Measurements from ENCODE around the gene TWIST1.

Gene TWIST1

GRCh38 chr7:19094598-19095352, 22.7 kb downstream of the TWIST1 start:
- no peak for DNase-seq

DNA sequence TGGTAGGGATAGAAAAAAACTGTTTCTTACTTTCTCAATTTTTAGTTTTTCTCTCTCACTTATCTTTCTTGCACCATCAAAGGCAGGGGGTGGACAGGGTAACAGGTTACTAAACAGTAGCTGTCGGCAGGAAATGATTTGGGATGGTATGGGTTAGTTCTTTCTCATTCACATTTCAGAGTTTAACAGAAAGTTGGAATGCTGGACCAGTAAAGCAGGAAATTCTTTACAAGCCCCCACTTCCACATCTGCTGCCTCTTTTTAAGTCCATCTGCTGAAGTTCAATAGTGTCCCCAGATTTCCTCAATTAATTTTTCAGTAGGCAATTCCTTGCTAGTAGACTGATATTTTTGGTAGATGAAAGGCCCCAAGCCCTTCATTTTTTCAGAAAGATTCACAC, 23.3 kb downstream of the TWIST1 start:
- no peak for DNase-seq

- DNase-seq, result no peak
These were observed 25.8 kb downstream of the TWIST1 start for GRCh38 chr7:19091550-19092200.

DNA sequence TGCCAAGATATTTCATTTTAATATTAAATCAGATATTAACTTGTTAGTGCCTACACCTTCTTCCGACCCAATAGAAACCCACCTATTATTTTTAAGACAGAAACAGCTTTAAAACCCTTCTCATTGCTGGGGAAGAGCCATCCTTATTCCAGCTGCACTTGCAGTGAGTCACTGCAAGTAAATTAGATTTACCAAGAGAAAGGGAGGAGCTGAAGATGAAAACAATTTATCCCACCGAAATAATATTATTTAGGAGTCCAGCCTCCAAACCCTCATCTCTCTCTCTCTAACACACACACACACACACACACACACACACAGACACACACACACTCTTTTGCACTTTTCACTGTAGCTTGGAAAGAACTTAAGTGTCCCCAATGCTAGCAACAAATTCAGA, 26.9 kb downstream of the TWIST1 start:
- DNase-seq, result no peak

DNA sequence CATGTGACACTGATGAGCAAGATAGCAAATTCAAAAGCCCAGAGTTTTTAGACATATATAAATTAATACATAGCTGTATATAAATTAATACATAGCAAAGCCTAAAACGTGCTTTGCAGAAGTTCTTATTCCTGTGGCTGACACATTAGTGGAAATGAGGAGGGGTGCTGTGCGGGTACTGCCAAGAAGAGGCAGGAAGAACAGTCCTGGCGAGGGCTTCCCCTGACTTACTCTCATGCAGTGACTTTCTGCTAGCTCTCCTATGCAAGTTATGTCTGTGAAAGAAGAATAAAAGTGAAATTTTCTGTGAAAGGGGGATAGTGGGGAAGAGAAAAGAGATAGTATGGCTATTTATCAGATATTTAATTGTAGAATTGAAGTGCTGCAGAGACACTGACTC, 27.6 kb downstream of the TWIST1 start:
- no peak for DNase-seq

DNA sequence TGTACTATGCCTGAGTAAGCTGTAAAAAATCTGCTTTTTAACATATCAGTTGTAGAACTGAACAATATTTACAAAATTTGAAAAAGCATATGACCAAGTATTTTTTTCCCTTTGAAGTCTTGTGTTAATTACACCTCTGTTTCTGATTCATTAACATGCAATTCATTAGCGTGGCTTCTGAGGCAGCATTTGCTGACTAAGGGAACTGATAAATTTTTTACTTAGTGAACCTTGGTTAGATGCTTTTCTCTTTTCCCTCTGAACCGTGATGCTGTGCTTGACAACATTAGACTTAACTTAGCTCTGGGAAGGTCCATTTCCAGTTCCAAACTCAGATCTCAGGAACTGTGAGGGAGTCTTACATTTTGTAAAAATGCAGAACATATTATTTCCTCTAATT, 28.1 kb downstream of the TWIST1 start:
- DNase-seq, result no peak

GRCh38 chr7:19080093-19080492, 37.3 kb downstream of the TWIST1 start:
- no peak for DNase-seq

GRCh38 chr7:19079066-19079465, 38.4 kb downstream of the TWIST1 start:
- no peak for DNase-seq

DNA sequence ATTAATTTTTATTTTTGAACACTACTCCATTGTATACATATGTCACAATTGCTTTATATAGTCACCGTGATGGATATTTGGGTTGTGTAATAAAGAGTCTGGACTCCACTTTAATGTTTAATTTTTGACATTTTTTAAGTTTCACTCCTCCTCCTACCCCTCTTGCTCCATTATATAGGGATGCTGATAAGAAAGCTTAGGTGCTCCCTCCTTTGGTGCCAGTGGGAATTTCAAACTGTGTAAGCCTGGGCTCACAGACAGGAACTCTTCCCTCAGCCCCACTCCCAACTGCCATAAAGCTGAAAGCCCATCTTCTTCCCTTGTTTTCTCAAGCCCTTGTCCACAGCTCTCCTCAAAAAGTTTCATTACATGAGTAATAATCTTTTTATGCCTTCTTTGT, 47.6 kb downstream of the TWIST1 start:
- no peak for DNase-seq

GRCh38 chr7:19066170-19066569, 51.3 kb downstream of the TWIST1 start:
- no peak for DNase-seq
